ENCODE results near the gene TMBIM4.
A peak's percentile ranks its signal among the peaks of the same experiment; 100 is the strongest.

The TMBIM4 gene

GRCh38 chr12:66206141-66206540 lies 36.3 kb upstream of the TMBIM4 start:
- no peak for TF ChIP-seq CTCF (conservative IDR thresholded peaks at IDR 0.05; ENCODE audit: low read depth, low read length)
- Histone ChIP-seq H3K27me3 (ENCODE audit: insufficient read depth, low read depth) (no peaks in the 10 kb centered on the region), H3K4me3 (IDR thresholded peaks at IDR 0.05; ENCODE audit: insufficient read depth, low read depth, low read length) (no peak overlapping the region), H3K4me2 (no peak overlapping the region), H3K36me3 (ENCODE audit: insufficient read depth) (no peaks in the 10 kb centered on the region), H3K4me1 (ENCODE audit: low read depth, poor library complexity, severe bottlenecking) (peaks cover 19% of the 10 kb centered on the region), H3K9ac (no peak overlapping the region), H3K27ac (no peak overlapping the region), H3K79me2 (ENCODE audit: insufficient read depth, low read depth) (no peaks in the 10 kb centered on the region), H2AFZ (ENCODE audit: low read depth) (no peak overlapping the region), H4K20me1 (ENCODE audit: insufficient read depth) (no peaks in the 10 kb centered on the region)

- Histone ChIP-seq H3K27me3 (ENCODE audit: insufficient read depth, low read depth) (no peaks in the 10 kb centered on the region), H3K4me2 (peak overlapping the region; percentile 10), H3K4me3 (IDR thresholded peaks at IDR 0.05; ENCODE audit: insufficient read depth, low read depth, low read length) (no peak overlapping the region), H3K4me1 (ENCODE audit: low read depth, poor library complexity, severe bottlenecking) (peaks cover 23% of the 10 kb centered on the region), H2AFZ (ENCODE audit: low read depth) (no peak overlapping the region), H3K36me3 (ENCODE audit: insufficient read depth) (no peaks in the 10 kb centered on the region), H3K27ac (no peak overlapping the region), H3K79me2 (ENCODE audit: insufficient read depth, low read depth) (no peaks in the 10 kb centered on the region), H4K20me1 (ENCODE audit: insufficient read depth) (no peaks in the 10 kb centered on the region), H3K9ac (no peak overlapping the region)
- TF ChIP-seq CTCF (conservative IDR thresholded peaks at IDR 0.05; ENCODE audit: low read depth, low read length): no peak
Observed at GRCh38 chr12:66203820-66204219, 34.0 kb upstream of the TMBIM4 start.

- H2AFZ ChIP-seq (ENCODE audit: low read depth): no peak overlapping the region
- no peak overlapping the region for H3K4me2 ChIP-seq
- H4K20me1 ChIP-seq (ENCODE audit: insufficient read depth): no peaks in the 10 kb centered on the region
- no peak overlapping the region for H3K4me3 ChIP-seq (IDR thresholded peaks at IDR 0.05; ENCODE audit: insufficient read depth, low read depth, low read length)
- no peak overlapping the region for H3K9ac ChIP-seq
- H3K4me1 ChIP-seq (ENCODE audit: low read depth, poor library complexity, severe bottlenecking): peaks cover 34% of the 10 kb centered on the region
- no peak for TF ChIP-seq CTCF (conservative IDR thresholded peaks at IDR 0.05; ENCODE audit: low read depth, low read length)
- no peaks in the 10 kb centered on the region for H3K27me3 ChIP-seq (ENCODE audit: insufficient read depth, low read depth)
- no peaks in the 10 kb centered on the region for H3K79me2 ChIP-seq (ENCODE audit: insufficient read depth, low read depth)
- no peaks in the 10 kb centered on the region for H3K36me3 ChIP-seq (ENCODE audit: insufficient read depth)
- H3K27ac ChIP-seq: no peak overlapping the region
Observed at GRCh38 chr12:66199831-66200509, 30.2 kb upstream of the TMBIM4 start.

- no peak overlapping the region for H3K4me2 ChIP-seq
- no peak overlapping the region for H3K4me3 ChIP-seq (IDR thresholded peaks at IDR 0.05; ENCODE audit: insufficient read depth, low read depth, low read length)
- H3K36me3 ChIP-seq (ENCODE audit: insufficient read depth): no peaks in the 10 kb centered on the region
- no peak overlapping the region for H3K27ac ChIP-seq
- peaks cover 26% of the 10 kb centered on the region for H3K4me1 ChIP-seq (ENCODE audit: low read depth, poor library complexity, severe bottlenecking)
- H2AFZ ChIP-seq (ENCODE audit: low read depth): no peak overlapping the region
- H3K27me3 ChIP-seq (ENCODE audit: insufficient read depth, low read depth): no peaks in the 10 kb centered on the region
- H4K20me1 ChIP-seq (ENCODE audit: insufficient read depth): no peaks in the 10 kb centered on the region
- no peaks in the 10 kb centered on the region for H3K79me2 ChIP-seq (ENCODE audit: insufficient read depth, low read depth)
- no peak for TF ChIP-seq CTCF (conservative IDR thresholded peaks at IDR 0.05; ENCODE audit: low read depth, low read length)
- no peak overlapping the region for H3K9ac ChIP-seq
Observed at GRCh38 chr12:66199141-66199540, 29.3 kb upstream of the TMBIM4 start.
